Stimulated activated CD4-positive, alpha-beta T cell treated with anti-CD3 and anti-CD28 coated beads, TNF-alpha, amount 100 ng/mL, for 24 hours (primary cell): ENCODE results near the gene TSHZ2.
A peak's percentile ranks its signal among the peaks of the same experiment; 100 is the strongest.

Source experiments
- DNase-seq, 3 experiments: peaks; one replicate each; pipeline ENCODE4 v3.0.0-alpha.2; 2020; ENCODE audit warnings: low read depth in 3 of 3

TSHZ2 gene

DNA sequence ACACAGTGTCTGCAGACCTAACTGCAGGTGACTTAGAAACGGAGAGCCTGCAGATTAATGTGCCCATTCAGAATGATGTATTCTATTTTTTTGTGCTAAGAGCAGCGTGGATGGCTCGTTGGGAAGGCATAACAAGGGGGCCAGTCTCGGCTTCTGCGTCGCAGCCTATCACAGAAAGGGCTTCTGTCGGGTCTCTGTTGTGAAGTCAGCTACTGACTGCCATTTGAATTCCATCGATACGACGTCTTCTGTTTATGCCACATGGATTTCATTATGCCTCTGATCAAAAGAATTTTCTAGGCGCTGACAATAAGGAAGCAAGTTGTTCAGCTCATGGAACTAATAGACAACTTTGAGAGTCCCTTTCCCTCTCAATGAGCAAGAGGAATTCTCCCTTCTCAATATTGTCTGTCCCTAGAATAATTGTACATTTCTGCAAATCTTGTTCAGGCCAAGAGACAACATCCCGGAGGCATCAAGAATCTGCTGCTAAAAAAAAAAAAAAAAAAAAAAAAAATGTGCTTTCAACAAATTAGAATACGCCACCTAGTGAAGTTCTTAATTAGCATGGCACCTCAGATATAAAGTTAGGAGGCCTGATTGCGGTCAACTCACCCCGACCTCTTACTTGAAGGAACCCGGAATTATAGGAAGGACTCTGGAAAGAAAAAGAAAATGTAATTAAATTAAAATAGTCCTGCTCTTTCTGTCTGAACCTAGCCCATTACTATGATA lies 223.9 kb downstream of the TSHZ2 start:
- DNase-seq = no peak

GRCh38 chr20:53201588-53201987 lies 229.4 kb downstream of the TSHZ2 start:
- DNase-seq = no peak

- no peak for DNase-seq
Measured at GRCh38 chr20:53202777-53203176, 230.6 kb downstream of the TSHZ2 start.

DNA sequence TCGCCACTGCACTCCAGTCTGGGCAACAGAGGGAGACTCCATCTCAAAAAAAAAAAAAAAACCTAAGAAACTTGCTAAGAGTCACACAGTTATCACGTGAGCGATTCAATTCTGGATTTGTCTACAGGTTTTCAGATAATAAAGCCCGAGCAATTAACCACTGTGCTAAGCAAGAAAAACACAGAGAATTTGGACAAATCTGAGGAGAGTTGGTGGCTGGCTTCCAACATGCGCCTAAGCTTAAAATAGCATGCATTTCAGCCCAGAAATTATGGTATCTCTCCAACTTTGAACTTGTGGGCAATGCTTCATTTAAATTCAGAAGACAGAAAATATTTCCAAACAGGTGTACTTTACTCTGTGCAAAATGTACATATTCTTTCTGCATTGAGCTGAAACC lies 232.9 kb downstream of the TSHZ2 start:
- DNase-seq = no peak

DNA sequence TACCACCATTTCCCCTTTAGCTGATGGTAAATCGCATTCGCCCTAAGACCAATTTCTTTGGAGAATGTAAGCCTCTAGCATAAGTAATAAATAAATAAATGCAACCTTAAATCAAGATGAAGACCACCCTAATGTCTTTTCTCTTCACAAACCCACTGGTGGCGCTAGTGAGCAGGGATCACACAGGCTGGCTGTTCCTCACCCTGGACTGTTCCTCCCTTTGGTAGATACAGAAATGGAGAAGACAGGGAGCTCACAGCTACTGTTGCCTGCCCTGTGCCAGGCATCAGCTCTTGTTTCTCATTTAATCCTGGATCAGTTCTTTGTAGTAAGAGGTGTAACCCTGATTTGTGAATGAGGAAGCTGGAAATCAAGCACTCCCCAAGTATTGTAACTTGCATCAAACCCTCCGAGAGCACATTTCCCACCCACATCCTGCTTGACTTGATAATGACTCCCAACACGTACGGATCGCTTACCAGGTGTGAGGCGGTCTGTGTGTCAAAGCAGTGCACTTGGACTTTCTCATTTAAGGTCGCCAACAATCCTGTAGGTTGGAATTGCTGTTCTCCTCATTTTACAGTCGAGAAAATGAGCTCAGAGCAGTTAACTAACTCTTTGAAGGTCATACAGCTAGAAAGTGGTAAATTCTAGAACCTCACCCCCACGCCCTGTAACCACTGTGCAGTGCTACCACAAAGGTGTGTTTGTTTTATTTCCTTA lies 236.1 kb downstream of the TSHZ2 start:
- no peak for DNase-seq

DNA sequence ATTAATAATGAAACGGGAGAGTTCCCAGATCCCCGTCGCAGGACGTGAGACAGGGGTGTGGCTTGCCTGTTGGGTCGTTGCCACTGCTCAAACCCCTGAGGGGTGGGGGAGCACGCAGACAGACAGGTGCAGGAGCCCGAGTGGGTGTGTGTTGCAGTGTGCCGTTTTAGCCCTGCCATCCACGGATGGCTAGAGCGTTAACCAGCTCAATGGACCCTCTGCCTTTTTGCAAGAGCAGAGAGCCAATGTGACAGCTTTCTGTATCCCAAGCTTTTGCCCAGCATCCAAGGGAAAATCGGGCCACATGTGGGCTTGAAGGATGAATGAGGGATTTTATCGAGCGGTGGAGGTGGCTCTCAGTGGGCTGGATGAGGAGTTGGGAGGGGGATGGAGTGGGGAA lies 237.9 kb downstream of the TSHZ2 start:
- DNase-seq = no peak

GRCh38 chr20:53210931-53211330 lies 238.8 kb downstream of the TSHZ2 start:
- no peak for DNase-seq

- no peak for DNase-seq
Measured at GRCh38 chr20:53212018-53212417, 239.9 kb downstream of the TSHZ2 start.

GRCh38 chr20:53214392-53214791 lies 242.2 kb downstream of the TSHZ2 start:
- no peak for DNase-seq

GRCh38 chr20:53215166-53215565 lies 243.0 kb downstream of the TSHZ2 start:
- DNase-seq = no peak

- DNase-seq = no peak
Measured at GRCh38 chr20:53216478-53216855, 244.3 kb downstream of the TSHZ2 start.

GRCh38 chr20:53216856-53217576 lies 244.9 kb downstream of the TSHZ2 start:
- peak; percentile 70 to 77 (median 74) for DNase-seq

GRCh38 chr20:53220482-53221307 lies 248.5 kb downstream of the TSHZ2 start:
- no peak for DNase-seq

DNA sequence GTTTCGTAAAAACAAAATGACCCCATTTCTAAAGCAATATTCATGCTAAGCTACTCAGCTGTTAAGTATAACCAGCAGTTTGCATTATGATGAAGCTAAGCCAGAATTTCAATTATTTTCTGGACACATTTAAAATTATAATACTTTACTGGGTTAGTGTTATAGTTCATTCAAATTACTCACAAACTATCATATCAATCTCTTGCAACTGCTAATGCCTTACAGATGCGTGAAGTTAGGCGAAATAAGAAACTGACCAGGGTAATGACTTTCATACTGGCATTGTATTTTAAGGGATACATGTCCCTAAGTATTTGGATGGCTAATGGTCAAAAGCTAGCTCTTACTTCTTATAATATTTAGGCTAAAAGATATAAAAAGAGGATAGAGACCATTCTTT lies 249.6 kb downstream of the TSHZ2 start:
- DNase-seq = no peak

DNA sequence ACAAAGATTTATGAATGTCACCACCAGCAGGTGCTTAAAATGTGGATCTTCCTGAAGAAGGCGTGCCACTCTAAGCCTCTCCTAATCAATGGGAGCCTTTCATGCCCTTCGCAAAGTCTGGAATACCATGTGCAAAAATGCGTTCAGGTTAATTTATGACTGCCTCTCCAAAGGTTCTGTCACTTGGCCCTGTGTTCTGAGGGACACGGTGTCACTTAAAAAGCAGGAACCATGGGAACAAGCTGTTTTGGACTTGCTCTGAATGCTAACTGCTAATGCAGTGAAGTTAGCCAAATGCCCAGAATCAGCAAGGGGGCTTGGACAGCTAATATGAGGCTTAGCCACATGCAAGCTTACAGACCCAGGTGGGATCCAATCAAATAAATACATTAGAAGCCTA lies 250.3 kb downstream of the TSHZ2 start:
- DNase-seq = no peak

- DNase-seq = no peak
Measured at GRCh38 chr20:53222932-53223331, 250.8 kb downstream of the TSHZ2 start.

DNA sequence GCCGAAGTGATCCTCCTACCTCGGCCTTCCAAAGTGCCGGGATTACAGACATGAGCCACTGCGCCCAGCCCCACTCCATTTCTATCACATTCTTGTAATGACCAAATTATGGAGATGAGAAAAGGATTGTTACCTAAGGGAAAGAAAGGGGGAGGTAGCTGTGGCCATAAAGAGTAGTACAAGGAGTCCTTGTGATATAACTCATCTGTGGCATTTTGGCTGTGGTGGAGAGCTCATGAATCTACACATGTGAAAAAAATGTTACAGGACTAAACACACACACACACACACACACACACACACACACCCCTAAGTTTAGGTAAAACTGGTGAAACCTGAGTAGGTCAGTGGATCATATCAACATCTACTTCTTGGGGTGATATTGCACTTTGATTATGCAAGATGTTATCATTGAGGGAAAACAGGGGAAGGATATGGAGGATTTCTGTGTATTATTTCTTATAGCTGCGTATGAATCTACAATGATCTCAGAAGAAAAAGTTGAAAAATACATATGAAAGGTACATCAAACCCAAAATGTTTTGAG lies 251.5 kb downstream of the TSHZ2 start:
- DNase-seq = no peak

- DNase-seq = no peak
Measured at GRCh38 chr20:53224851-53225250, 252.7 kb downstream of the TSHZ2 start.

- DNase-seq = no peak
Measured at GRCh38 chr20:53226826-53227225, 254.7 kb downstream of the TSHZ2 start.

DNA sequence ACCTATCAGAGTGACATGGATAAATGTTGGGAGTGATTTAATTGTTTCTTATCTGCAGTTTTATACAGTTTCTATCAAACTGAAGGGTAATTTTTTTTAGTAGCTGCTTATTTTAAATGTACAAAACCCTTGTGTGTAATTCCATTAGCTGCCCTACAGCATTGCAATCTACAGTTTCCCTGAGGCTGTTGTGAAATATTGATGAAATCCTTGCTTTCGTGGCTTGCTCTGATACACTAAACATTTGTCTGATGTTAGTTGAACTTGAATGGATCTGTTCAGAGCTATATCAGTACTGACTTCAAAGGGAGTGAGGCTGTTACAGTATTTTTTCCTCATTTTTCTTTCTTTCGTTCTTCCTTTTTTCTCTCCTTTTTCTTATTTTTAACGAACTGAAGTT lies 255.4 kb downstream of the TSHZ2 start:
- DNase-seq = no peak

GRCh38 chr20:53231061-53231460 lies 258.9 kb downstream of the TSHZ2 start:
- no peak for DNase-seq

GRCh38 chr20:53237461-53237860 lies 265.3 kb downstream of the TSHZ2 start:
- DNase-seq = no peak
